GM23248 (cell line): ENCODE measurements around the gene ASB1. TPM values are rescaled to one million over a fixed set of nuclear protein-coding genes. Genes with fewer than 3 reads are reported as not detected.

Experiments used
- DNase-seq: peaks from one replicate; pipeline ENCODE4 v3.0.0-alpha.2; 2015
- H2AFZ ChIP-seq: fragments of 200-600 bp; sonication (generic); 2 replicates; pipeline ENCODE4 v1.6.1; 2016; ENCODE audit warnings: antibody characterized with exemption
- H3F3A ChIP-seq: fragments of 200-600 bp; sonication (generic); 2 replicates; pipeline ENCODE4 v1.6.1; 2016; ENCODE audit warnings: mild to moderate bottlenecking, antibody characterized with exemption, mixed run types; ENCODE audit not compliant: insufficient read depth
- H3K27ac ChIP-seq: fragments of 200-600 bp; sonication (generic); 2 replicates; pipeline ENCODE4 v1.5.1; 2016; ENCODE audit warnings: mild to moderate bottlenecking
- H3K27me3 ChIP-seq: fragments of 200-600 bp; sonication (generic); replicated peaks from 2 replicates; pipeline ENCODE4 v1.6.1; 2016; ENCODE audit warnings: mild to moderate bottlenecking; ENCODE audit not compliant: insufficient read depth
- H3K36me3 ChIP-seq: fragments of 200-600 bp; sonication (generic); 2 replicates; pipeline ENCODE4 v1.6.1; 2016; ENCODE audit warnings: low read depth, mild to moderate bottlenecking
- H3K4me1 ChIP-seq: fragments of 200-600 bp; sonication (generic); 2 replicates; pipeline ENCODE4 v1.6.1; 2016; ENCODE audit warnings: mild to moderate bottlenecking; ENCODE audit not compliant: insufficient read depth
- H3K4me2 ChIP-seq: fragments of 200-600 bp; sonication (generic); one replicate; pipeline ENCODE4 v1.6.1; 2016; ENCODE audit warnings: mild to moderate bottlenecking; ENCODE audit not compliant: unreplicated experiment
- H3K4me3 ChIP-seq: fragments of 200-600 bp; sonication (generic); 2 replicates; pipeline ENCODE4 v1.5.1; 2016; ENCODE audit warnings: mild to moderate bottlenecking
- H3K79me2 ChIP-seq: fragments of 200-600 bp; sonication (generic); 2 replicates; pipeline ENCODE4 v1.6.1; 2016; ENCODE audit warnings: mild to moderate bottlenecking; ENCODE audit not compliant: insufficient read depth
- H3K9ac ChIP-seq: fragments of 200-600 bp; sonication (generic); 2 replicates; pipeline ENCODE4 v1.6.1; 2016; ENCODE audit warnings: mild to moderate bottlenecking
- H3K9me2 ChIP-seq: fragments of 200-600 bp; sonication (generic); 2 replicates; pipeline ENCODE4 v1.6.1; 2016; ENCODE audit warnings: mixed run types, mild to moderate bottlenecking, moderate library complexity; ENCODE audit not compliant: insufficient read depth
- H3K9me3 ChIP-seq: fragments of 200-600 bp; sonication (generic); one replicate; pipeline ENCODE4 v1.6.1; 2017; ENCODE audit warnings: low read depth
- H4K20me1 ChIP-seq: fragments of 200-600 bp; sonication (generic); 2 replicates; pipeline ENCODE4 v1.6.0; 2016; ENCODE audit not compliant: insufficient read depth
- EZH2 ChIP-seq: fragments of 200-600 bp; sonication (generic); IDR thresholded peaks from 2 replicates; pipeline ENCODE4 v1.6.1; 2018; ENCODE audit warnings: antibody characterized with exemption, mild to moderate bottlenecking; ENCODE audit not compliant: insufficient read depth, poor library complexity, severe bottlenecking
- EZH2phosphoT487 ChIP-seq: fragments of 200-600 bp; sonication (generic); IDR thresholded peaks from 2 replicates; pipeline ENCODE4 v1.6.1; 2018; ENCODE audit warnings: antibody characterized with exemption, moderate library complexity, mild to moderate bottlenecking, low read depth; ENCODE audit not compliant: insufficient read depth
- WGBS, 2 experiments: methylation state at CpG; one replicate each; pipeline ENCODE4 v1.1.6; 2015 to 2017; ENCODE audit warnings: low lambda C conversion rate in 2 of 2, low coverage in 1 of 2; ENCODE audit errors: missing lambda C conversion rate in 2 of 2; 5-methylcytosine and 5-hydroxymethylcytosine counted together
- in situ Hi-C: fragments of 300-500 bp; cut with MboI; formaldehyde crosslinking; loops from 2 replicates; pipeline ENCODE4 v1.15.0; 2020
- polyA plus RNA-seq: library from polyadenylated mRNA; unstranded; fragments of >200 nt; fragmentation: Nextera tagmentation; extraction: Ambion mirVana; gene quantifications from 2 replicates; pipeline ENCODE4 v1.2.1, GENCODE V29; 2016
- total RNA-seq: library from RNA; depleted of rRNA; stranded (reverse); fragments of >200 nt; shearing (Covaris generic); gene quantifications from 2 replicates; pipeline ENCODE4 v1.2.3, GENCODE V29; 2014

The ASB1 gene
- total and polyA plus RNA-seq, 2 experiments from 2014 or later = 35.3 to 35.5 TPM

- DNase-seq = no peak
- no peaks in the 10 kb centered on the region for H3K27me3 ChIP-seq
- no peak for TF ChIP-seq EZH2phosphoT487
- no peak for TF ChIP-seq EZH2
- H3K4me3 ChIP-seq = no peak overlapping the region
- no peaks in the 10 kb centered on the region for H3K79me2 ChIP-seq
- H3K9ac ChIP-seq = no peak overlapping the region
- H3F3A ChIP-seq = peaks cover 3% of the 10 kb centered on the region; the same call in 1 of the 2 replicates
- peaks cover 11% of the 10 kb centered on the region for H3K4me1 ChIP-seq
- no peak overlapping the region for H2AFZ ChIP-seq
- in situ Hi-C loops = no loop called here
- H3K9me3 ChIP-seq = no peaks in the 10 kb centered on the region
- H3K4me2 ChIP-seq = no peak overlapping the region
- H3K27ac ChIP-seq = no peak overlapping the region
- peaks cover 5% of the 10 kb centered on the region; the same call in 1 of the 2 replicates for H3K36me3 ChIP-seq
- 90 to 92% methylated on average over 10 of the region's 10 CpGs for WGBS, 2 experiments
- H3K9me2 ChIP-seq = no peaks in the 10 kb centered on the region
- no peaks in the 10 kb centered on the region for H4K20me1 ChIP-seq
Observed at GRCh38 chr2:238464389-238464788, 37.7 kb downstream of the ASB1 start.

GRCh38 chr2:238465487-238466242, 38.9 kb downstream of the ASB1 start:
- Histone ChIP-seq H3F3A (no peaks in the 10 kb centered on the region), H3K27ac (no peak overlapping the region), H3K36me3 (peaks cover 6% of the 10 kb centered on the region; the same call in 1 of the 2 replicates), H3K9me3 (no peaks in the 10 kb centered on the region), H3K27me3 (no peaks in the 10 kb centered on the region), H3K9me2 (no peaks in the 10 kb centered on the region), H3K79me2 (no peaks in the 10 kb centered on the region), H3K9ac (no peak overlapping the region), H4K20me1 (no peaks in the 10 kb centered on the region), H3K4me3 (no peak overlapping the region), H3K4me1 (peaks cover 8% of the 10 kb centered on the region; the same call in 1 of the 2 replicates), H2AFZ (no peak overlapping the region), H3K4me2 (no peak overlapping the region)
- in situ Hi-C loops = no loop called here
- TF ChIP-seq EZH2phosphoT487 = no peak
- TF ChIP-seq EZH2 = no peak
- WGBS, 2 experiments = 95 to 96% methylated on average over 22 of the region's 22 CpGs
- DNase-seq = no peak

- Histone ChIP-seq H3K27me3 (no peaks in the 10 kb centered on the region), H3K9me2 (no peaks in the 10 kb centered on the region), H3K4me2 (no peak overlapping the region), H3F3A (no peaks in the 10 kb centered on the region), H3K4me3 (no peak overlapping the region), H3K4me1 (peaks cover 8% of the 10 kb centered on the region; the same call in 1 of the 2 replicates), H3K9me3 (no peaks in the 10 kb centered on the region), H4K20me1 (no peaks in the 10 kb centered on the region), H3K36me3 (peaks cover 6% of the 10 kb centered on the region; the same call in 1 of the 2 replicates), H3K9ac (no peak overlapping the region), H3K27ac (no peak overlapping the region), H3K79me2 (no peaks in the 10 kb centered on the region), H2AFZ (no peak overlapping the region)
- 90 to 95% methylated on average over 10 of the region's 10 CpGs for WGBS, 2 experiments
- no peak for DNase-seq
- in situ Hi-C loops = no loop called here
- TF ChIP-seq EZH2phosphoT487 = no peak
- no peak for TF ChIP-seq EZH2
Observed at GRCh38 chr2:238466243-238466756, 39.6 kb downstream of the ASB1 start.

GRCh38 chr2:238467062-238467461, 40.3 kb downstream of the ASB1 start:
- TF ChIP-seq EZH2phosphoT487 (no peak), EZH2 (no peak)
- Histone ChIP-seq H3F3A (no peaks in the 10 kb centered on the region), H3K4me3 (no peak overlapping the region), H3K9ac (no peak overlapping the region), H3K4me1 (peaks cover 8% of the 10 kb centered on the region; the same call in 1 of the 2 replicates), H2AFZ (no peak overlapping the region), H3K27ac (no peak overlapping the region), H3K27me3 (no peaks in the 10 kb centered on the region), H4K20me1 (no peaks in the 10 kb centered on the region), H3K9me2 (no peaks in the 10 kb centered on the region), H3K79me2 (no peaks in the 10 kb centered on the region), H3K9me3 (no peaks in the 10 kb centered on the region), H3K36me3 (peaks cover 6% of the 10 kb centered on the region; the same call in 1 of the 2 replicates), H3K4me2 (no peak overlapping the region)
- no peak for DNase-seq
- in situ Hi-C loops = no loop called here
- 89% methylated on average over 4 of the region's 4 CpGs for WGBS, 2 experiments
